ENCODE results near the gene SLC12A3. TPM values are rescaled to one million over a fixed set of nuclear protein-coding genes. Genes with fewer than 3 reads are reported as not detected.

Gene SLC12A3
- total RNA-seq, 4 donors from 2014 or later, result not detected

- Histone ChIP-seq H3K27ac (no peak overlapping the region), H3K4me3 (no peak overlapping the region), H3K9me3 (no peaks in the 10 kb centered on the region), H3K4me1 (no peaks in the 10 kb centered on the region), H3K36me3 (peaks cover 0 to 58% (median 0%) of the 10 kb centered on the region in 3 donors), H3K27me3 (no peaks in the 10 kb centered on the region)
- TF ChIP-seq POLR2A (IDR thresholded peaks at IDR 0.05), result no peak
- TF ChIP-seq CTCF (IDR thresholded peaks at IDR 0.05), result no peak
- no peak for DNase-seq
Observed at GRCh38 chr16:56832768-56833167, 32.2 kb upstream of the SLC12A3 start.

- no peaks in the 10 kb centered on the region for H3K27me3 ChIP-seq
- TF ChIP-seq POLR2A (IDR thresholded peaks at IDR 0.05), result no peak
- no peak for TF ChIP-seq CTCF (IDR thresholded peaks at IDR 0.05)
- no peak overlapping the region for H3K27ac ChIP-seq
- DNase-seq, result no peak
- peaks cover 0 to 64% (median 0%) of the 10 kb centered on the region in 3 donors for H3K36me3 ChIP-seq
- no peaks in the 10 kb centered on the region for H3K9me3 ChIP-seq
- no peaks in the 10 kb centered on the region for H3K4me1 ChIP-seq
- no peak overlapping the region for H3K4me3 ChIP-seq
Observed at GRCh38 chr16:56833243-56833970, 31.6 kb upstream of the SLC12A3 start.

GRCh38 chr16:56835320-56835719 is 29.7 kb upstream of the SLC12A3 start:
- H3K36me3 ChIP-seq, result peaks cover 0 to 68% (median 0%) of the 10 kb centered on the region in 3 donors

GRCh38 chr16:56836410-56837230 is 28.4 kb upstream of the SLC12A3 start:
- Histone ChIP-seq H3K4me1 (no peaks in the 10 kb centered on the region), H3K4me3 (no peak overlapping the region)

More at GRCh38 chr16:56835320-56835719, 29.7 kb upstream of the SLC12A3 start:
- no peak for TF ChIP-seq POLR2A (IDR thresholded peaks at IDR 0.05)
- TF ChIP-seq CTCF (IDR thresholded peaks at IDR 0.05), result no peak
- Histone ChIP-seq H3K4me3 (no peak overlapping the region), H3K27ac (no peak overlapping the region), H3K4me1 (no peaks in the 10 kb centered on the region), H3K27me3 (no peaks in the 10 kb centered on the region), H3K9me3 (no peaks in the 10 kb centered on the region)
- no peak for DNase-seq

More at GRCh38 chr16:56836410-56837230, 28.4 kb upstream of the SLC12A3 start:
- no peaks in the 10 kb centered on the region for H3K9me3 ChIP-seq
- no peaks in the 10 kb centered on the region for H3K27me3 ChIP-seq
- no peak for DNase-seq
- no peak for TF ChIP-seq CTCF (IDR thresholded peaks at IDR 0.05)
- TF ChIP-seq POLR2A (IDR thresholded peaks at IDR 0.05), result no peak
- H3K27ac ChIP-seq, result no peak overlapping the region
- peaks cover 0 to 63% (median 0%) of the 10 kb centered on the region in 3 donors for H3K36me3 ChIP-seq
